GM21737 (cell line): Measurements from ENCODE around the gene SCLY.

Source experiments
- ATAC-seq: cut with Tn5 transposase; IDR thresholded peaks from one replicate; pipeline ENCODE4 v1.9.1; 2021; ENCODE audit warnings: mild to moderate bottlenecking, moderate library complexity; ENCODE audit not compliant: unreplicated experiment

The SCLY gene

GRCh38 chr2:238124488-238125126 is 63.8 kb downstream of the SCLY start:
- no peak for ATAC-seq

GRCh38 chr2:238125127-238125885 is 64.5 kb downstream of the SCLY start:
- no peak for ATAC-seq

- ATAC-seq: no peak
Measured at GRCh38 chr2:238126338-238126737, 65.5 kb downstream of the SCLY start.

- ATAC-seq: no peak
Measured at GRCh38 chr2:238126775-238127164, 66.0 kb downstream of the SCLY start.

GRCh38 chr2:238127165-238128060 is 66.6 kb downstream of the SCLY start:
- no peak for ATAC-seq

GRCh38 chr2:238128061-238128440 is 67.2 kb downstream of the SCLY start:
- no peak for ATAC-seq

- ATAC-seq: no peak
Measured at GRCh38 chr2:238128534-238129001, 67.8 kb downstream of the SCLY start.

- no peak for ATAC-seq
Measured at GRCh38 chr2:238129166-238130010, 68.6 kb downstream of the SCLY start.

- ATAC-seq: no peak
Measured at GRCh38 chr2:238130111-238130695, 69.4 kb downstream of the SCLY start.

- no peak for ATAC-seq
Measured at GRCh38 chr2:238130696-238131628, 70.2 kb downstream of the SCLY start.

GRCh38 chr2:238131761-238132462 is 71.1 kb downstream of the SCLY start:
- ATAC-seq: no peak

GRCh38 chr2:238132463-238133450 is 72.0 kb downstream of the SCLY start:
- no peak for ATAC-seq

- ATAC-seq: no peak
Measured at GRCh38 chr2:238133499-238134392, 72.9 kb downstream of the SCLY start.

GRCh38 chr2:238134393-238134785 is 73.6 kb downstream of the SCLY start:
- no peak for ATAC-seq

GRCh38 chr2:238135601-238136150 is 74.9 kb downstream of the SCLY start:
- no peak for ATAC-seq
